GM10847 (cell line): Measurements from ENCODE around the gene MOGAT3.

Source experiments
- POLR2A ChIP-seq: IDR thresholded peaks from 2 replicates; pipeline ENCODE4 v1.6.1; 2011; ENCODE audit not compliant: insufficient read length; ENCODE audit errors: extremely low read depth

MOGAT3 gene

GRCh38 chr7:101217388-101218235, 16.8 kb upstream of the MOGAT3 start, which contains the start of the genes PLOD3 and ZNHIT1:
Gene PLOD3 (minus strand): TSS chr7:101217581. CDS start chr7:101217274, 307 bp downstream.
Gene ZNHIT1 (plus strand): TSS chr7:101218165. CDS start chr7:101218196, 31 bp downstream.
- peak; percentile 29 for TF ChIP-seq POLR2A

- no peak for TF ChIP-seq POLR2A
Observed at GRCh38 chr7:101216860-101217387, 16.1 kb upstream of the MOGAT3 start.

- TF ChIP-seq POLR2A = no peak
Observed at GRCh38 chr7:101216001-101216859, 15.4 kb upstream of the MOGAT3 start.

- no peak for TF ChIP-seq POLR2A
Observed at GRCh38 chr7:101212014-101212413, 11.2 kb upstream of the MOGAT3 start.

DNA sequence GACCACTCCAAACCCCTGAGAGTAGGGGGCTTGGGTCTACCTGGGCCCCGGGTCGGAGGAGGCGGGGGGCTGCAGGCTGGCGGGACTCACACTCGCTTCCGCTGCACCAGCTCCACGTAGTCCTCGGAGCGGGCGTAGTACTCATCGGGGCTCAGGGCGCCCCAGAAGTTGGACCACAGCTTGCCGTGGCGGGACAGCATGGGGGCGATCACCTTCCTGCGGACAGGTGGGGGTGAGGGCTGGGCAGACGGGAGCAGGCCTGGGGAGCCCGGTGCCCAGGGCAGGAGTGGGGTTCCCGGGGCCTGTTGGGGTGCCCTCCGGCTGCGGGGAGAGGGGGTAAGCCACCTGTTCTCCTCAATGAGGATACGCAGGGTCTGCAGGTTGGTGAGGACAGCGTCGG, 10.7 kb upstream of the MOGAT3 start:
- no peak for TF ChIP-seq POLR2A

- no peak for TF ChIP-seq POLR2A
Observed at GRCh38 chr7:101210143-101210542, 9.3 kb upstream of the MOGAT3 start.

GRCh38 chr7:101208794-101209193, 8.0 kb upstream of the MOGAT3 start:
- no peak for TF ChIP-seq POLR2A

- TF ChIP-seq POLR2A = no peak
Observed at GRCh38 chr7:101207459-101207858, 6.6 kb upstream of the MOGAT3 start.

- no peak for TF ChIP-seq POLR2A
Observed at GRCh38 chr7:101206665-101207042, 5.8 kb upstream of the MOGAT3 start.

DNA sequence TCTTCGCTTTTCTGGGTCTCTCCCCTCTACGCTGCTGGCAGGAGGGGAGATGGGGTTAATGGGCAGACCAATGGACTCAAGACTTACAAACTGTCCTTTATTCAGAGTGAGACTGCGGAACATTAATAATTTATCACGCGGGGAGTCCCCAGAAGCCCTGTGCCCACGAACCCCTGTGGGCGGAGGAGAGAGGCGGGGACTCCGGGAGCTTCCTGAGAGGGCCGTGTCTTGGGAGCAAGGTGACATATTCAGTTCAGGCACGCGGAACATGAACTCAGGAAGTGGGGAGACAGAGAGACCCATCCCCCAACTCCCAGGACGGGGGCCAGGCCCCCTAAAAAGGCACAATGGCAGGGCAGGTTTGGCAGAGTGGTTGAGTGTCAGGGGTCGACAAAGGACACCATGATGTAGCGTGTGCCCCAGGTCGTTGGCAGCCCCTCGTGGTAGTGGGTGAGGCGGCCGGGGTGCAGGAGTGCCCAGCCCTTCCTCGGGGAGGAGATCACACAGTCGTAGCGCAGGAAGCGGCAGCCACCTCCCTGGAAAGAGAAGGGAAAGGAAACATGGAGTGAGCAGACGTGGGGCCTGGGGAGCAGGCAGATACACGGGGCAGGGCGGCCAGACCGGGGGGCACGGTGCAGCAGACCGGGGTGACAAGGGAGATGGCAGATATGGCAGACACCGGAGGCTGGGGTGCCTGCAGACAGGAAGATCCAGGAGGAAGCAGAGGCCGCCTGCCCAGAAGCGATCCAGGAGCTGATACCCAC, 5.2 kb upstream of the MOGAT3 start:
- TF ChIP-seq POLR2A = no peak

DNA sequence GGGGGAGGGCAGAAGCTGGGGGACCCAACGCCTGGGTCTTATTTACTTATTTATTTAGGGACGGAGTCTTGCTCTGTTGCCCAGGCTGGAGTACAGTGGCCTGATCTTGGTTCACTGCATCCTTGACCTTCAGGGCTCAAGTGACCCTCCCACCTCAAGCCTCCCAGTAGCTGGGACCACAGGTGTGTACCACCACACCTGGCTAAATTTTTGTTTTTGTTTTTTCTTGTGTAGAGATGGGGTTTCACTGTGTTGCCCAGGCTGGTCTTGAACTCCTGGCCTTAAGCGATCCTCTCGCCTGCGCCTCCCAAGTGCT, 1.7 kb upstream of the MOGAT3 start:
- TF ChIP-seq POLR2A = no peak

DNA sequence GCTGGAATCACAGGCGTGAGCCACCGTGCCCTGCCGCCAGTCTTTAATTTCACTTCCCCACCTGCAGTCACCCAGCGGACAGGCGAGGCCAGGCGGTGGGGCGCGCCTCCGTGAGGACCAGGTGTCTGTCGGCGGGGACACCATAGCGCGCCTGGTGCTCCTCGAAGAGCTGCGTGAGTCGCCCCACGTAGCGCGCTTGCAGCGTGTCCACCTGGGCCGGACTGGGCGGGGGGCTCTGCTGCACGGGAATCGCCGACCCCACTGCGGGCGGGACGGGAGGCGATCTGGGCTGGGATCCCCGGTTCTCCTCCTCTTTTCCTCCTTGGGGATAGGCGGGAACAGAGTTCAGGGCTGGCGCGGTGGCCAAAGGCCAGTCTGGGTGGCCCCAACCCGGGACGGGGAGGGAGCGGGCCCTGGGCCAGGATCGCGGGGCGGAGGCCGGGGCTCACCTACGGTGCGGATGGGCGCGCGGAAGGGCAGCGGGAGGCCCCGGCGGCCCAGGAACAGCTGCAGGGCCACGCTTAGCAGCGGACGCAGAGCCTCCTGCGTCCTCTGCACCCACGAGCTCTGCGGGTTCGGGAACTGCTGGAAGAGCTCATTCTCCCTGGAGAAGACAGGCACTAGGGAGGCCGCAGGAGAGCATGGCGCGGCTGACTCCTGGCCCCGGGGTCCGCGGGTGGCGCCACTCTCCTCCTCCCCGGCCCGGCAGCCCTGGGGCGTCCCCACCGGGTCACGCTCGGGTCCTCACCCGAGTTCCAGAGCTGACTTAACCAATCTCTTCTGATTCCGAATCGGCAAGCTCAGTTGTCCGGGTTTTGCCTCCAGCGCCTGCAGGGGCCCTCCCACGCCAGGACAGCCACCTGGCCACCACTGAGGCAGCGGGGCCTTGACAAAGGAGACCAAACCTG, 1.1 kb upstream of the MOGAT3 start:
- no peak for TF ChIP-seq POLR2A

DNA sequence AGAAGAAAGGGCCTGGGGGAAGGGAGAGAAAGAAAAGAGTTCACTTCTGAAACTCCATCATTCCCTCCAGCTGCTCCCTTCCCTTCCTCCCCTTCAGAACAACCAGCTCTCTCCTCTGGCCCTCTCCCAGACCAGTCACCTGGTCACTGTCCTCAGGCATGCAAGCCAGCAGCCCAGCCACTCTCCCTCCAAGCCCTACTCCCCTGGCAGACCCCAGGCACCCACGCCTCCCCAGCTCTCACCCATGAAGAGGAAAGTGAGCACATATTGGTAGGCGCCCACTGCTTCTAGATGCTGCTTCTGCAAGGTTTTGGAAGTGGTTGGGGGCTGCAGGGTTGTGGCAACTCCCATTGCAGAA, 353 bp downstream of the MOGAT3 start:
- TF ChIP-seq POLR2A = no peak

DNA sequence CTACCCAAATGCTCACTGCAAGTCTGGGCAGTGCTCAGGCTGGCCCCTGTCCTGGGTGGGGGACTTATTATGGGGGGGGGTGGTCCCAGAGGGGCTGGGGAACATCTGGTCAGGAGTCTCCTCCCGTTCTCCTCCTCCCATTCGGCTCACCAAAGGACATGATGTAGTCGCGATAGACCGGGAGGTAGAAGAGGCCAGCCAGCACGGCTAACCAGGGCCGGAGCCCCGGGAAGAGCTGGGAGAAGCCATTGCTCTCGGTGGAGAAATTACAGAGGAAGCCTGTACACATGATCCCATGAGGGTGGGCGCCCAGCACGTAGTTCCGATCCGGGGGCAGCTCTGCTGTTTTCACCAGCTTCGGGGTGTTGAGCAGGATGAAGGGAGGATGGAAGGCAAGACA, 2.4 kb downstream of the MOGAT3 start:
- TF ChIP-seq POLR2A = no peak
